ENCODE measurements around the gene C1orf21.

The C1orf21 gene

GRCh38 chr1:184635347-184635979 lies 248.6 kb downstream of the C1orf21 start:
- Histone ChIP-seq H3K4me2 (ENCODE audit: low read length) (no peak overlapping the region), H4K20me1 (ENCODE audit: control insufficient read depth, insufficient read depth, low read depth, low read length) (no peaks in the 10 kb centered on the region), H3K9me2 (replicated peaks; ENCODE audit: control insufficient read depth, low read length) (no peaks in the 10 kb centered on the region), H3K4me3 (ENCODE audit: low read length) (no peak overlapping the region), H3K27me3 (ENCODE audit: control insufficient read depth, low read length) (no peaks in the 10 kb centered on the region), H3K79me2 (ENCODE audit: control insufficient read depth, low read length) (no peaks in the 10 kb centered on the region), H3K4me1 (ENCODE audit: control insufficient read depth, low read length) (no peaks in the 10 kb centered on the region), H3K9me3 (ENCODE audit: control insufficient read depth, insufficient read depth, low read length) (no peaks in the 10 kb centered on the region), H3F3A (ENCODE audit: control insufficient read depth, insufficient read depth) (no peaks in the 10 kb centered on the region), H3K27ac (ENCODE audit: low read depth, low read length) (no peak overlapping the region), H3K36me3 (ENCODE audit: control insufficient read depth, low read length) (no peaks in the 10 kb centered on the region)
- no peak for TF ChIP-seq CTCF (IDR thresholded peaks at IDR 0.05; ENCODE audit: low read depth, low read length, poor library complexity, severe bottlenecking)
- TF ChIP-seq EZH2phosphoT487 (IDR thresholded peaks at IDR 0.05; ENCODE audit: borderline replicate concordance, low read length) = no peak

GRCh38 chr1:184635980-184636431 lies 249.2 kb downstream of the C1orf21 start:
- H3K27me3 ChIP-seq (ENCODE audit: control insufficient read depth, low read length) = no peaks in the 10 kb centered on the region
- no peaks in the 10 kb centered on the region for H3K36me3 ChIP-seq (ENCODE audit: control insufficient read depth, low read length)
- no peaks in the 10 kb centered on the region for H3K4me1 ChIP-seq (ENCODE audit: control insufficient read depth, low read length)
- H3K4me2 ChIP-seq (ENCODE audit: low read length) = no peak overlapping the region
- no peaks in the 10 kb centered on the region for H4K20me1 ChIP-seq (ENCODE audit: control insufficient read depth, insufficient read depth, low read depth, low read length)
- TF ChIP-seq EZH2phosphoT487 (IDR thresholded peaks at IDR 0.05; ENCODE audit: borderline replicate concordance, low read length) = no peak
- no peak for TF ChIP-seq CTCF (IDR thresholded peaks at IDR 0.05; ENCODE audit: low read depth, low read length, poor library complexity, severe bottlenecking)
- no peak overlapping the region for H3K4me3 ChIP-seq (ENCODE audit: low read length)
- no peaks in the 10 kb centered on the region for H3K79me2 ChIP-seq (ENCODE audit: control insufficient read depth, low read length)
- no peak overlapping the region for H3K27ac ChIP-seq (ENCODE audit: low read depth, low read length)
- no peaks in the 10 kb centered on the region for H3K9me2 ChIP-seq (replicated peaks; ENCODE audit: control insufficient read depth, low read length)
- H3K9me3 ChIP-seq (ENCODE audit: control insufficient read depth, insufficient read depth, low read length) = no peaks in the 10 kb centered on the region
- no peaks in the 10 kb centered on the region for H3F3A ChIP-seq (ENCODE audit: control insufficient read depth, insufficient read depth)

- no peaks in the 10 kb centered on the region for H3K9me3 ChIP-seq (ENCODE audit: control insufficient read depth, insufficient read depth, low read length)
- H3F3A ChIP-seq (ENCODE audit: control insufficient read depth, insufficient read depth) = no peaks in the 10 kb centered on the region
- TF ChIP-seq EZH2phosphoT487 (IDR thresholded peaks at IDR 0.05; ENCODE audit: borderline replicate concordance, low read length) (no peak), CTCF (IDR thresholded peaks at IDR 0.05; ENCODE audit: low read depth, low read length, poor library complexity, severe bottlenecking) (no peak)
- no peak overlapping the region for H3K4me2 ChIP-seq (ENCODE audit: low read length)
- H4K20me1 ChIP-seq (ENCODE audit: control insufficient read depth, insufficient read depth, low read depth, low read length) = no peaks in the 10 kb centered on the region
- H3K4me1 ChIP-seq (ENCODE audit: control insufficient read depth, low read length) = no peaks in the 10 kb centered on the region
- no peaks in the 10 kb centered on the region for H3K27me3 ChIP-seq (ENCODE audit: control insufficient read depth, low read length)
- H3K9me2 ChIP-seq (replicated peaks; ENCODE audit: control insufficient read depth, low read length) = no peaks in the 10 kb centered on the region
- no peaks in the 10 kb centered on the region for H3K36me3 ChIP-seq (ENCODE audit: control insufficient read depth, low read length)
- no peak overlapping the region for H3K27ac ChIP-seq (ENCODE audit: low read depth, low read length)
- H3K79me2 ChIP-seq (ENCODE audit: control insufficient read depth, low read length) = no peaks in the 10 kb centered on the region
- no peak overlapping the region for H3K4me3 ChIP-seq (ENCODE audit: low read length)
Measured at GRCh38 chr1:184637664-184638240, 250.9 kb downstream of the C1orf21 start.

Data from DOHH2 (cell line).